ENCODE measurements around the gene EXOC6B.

DNA sequence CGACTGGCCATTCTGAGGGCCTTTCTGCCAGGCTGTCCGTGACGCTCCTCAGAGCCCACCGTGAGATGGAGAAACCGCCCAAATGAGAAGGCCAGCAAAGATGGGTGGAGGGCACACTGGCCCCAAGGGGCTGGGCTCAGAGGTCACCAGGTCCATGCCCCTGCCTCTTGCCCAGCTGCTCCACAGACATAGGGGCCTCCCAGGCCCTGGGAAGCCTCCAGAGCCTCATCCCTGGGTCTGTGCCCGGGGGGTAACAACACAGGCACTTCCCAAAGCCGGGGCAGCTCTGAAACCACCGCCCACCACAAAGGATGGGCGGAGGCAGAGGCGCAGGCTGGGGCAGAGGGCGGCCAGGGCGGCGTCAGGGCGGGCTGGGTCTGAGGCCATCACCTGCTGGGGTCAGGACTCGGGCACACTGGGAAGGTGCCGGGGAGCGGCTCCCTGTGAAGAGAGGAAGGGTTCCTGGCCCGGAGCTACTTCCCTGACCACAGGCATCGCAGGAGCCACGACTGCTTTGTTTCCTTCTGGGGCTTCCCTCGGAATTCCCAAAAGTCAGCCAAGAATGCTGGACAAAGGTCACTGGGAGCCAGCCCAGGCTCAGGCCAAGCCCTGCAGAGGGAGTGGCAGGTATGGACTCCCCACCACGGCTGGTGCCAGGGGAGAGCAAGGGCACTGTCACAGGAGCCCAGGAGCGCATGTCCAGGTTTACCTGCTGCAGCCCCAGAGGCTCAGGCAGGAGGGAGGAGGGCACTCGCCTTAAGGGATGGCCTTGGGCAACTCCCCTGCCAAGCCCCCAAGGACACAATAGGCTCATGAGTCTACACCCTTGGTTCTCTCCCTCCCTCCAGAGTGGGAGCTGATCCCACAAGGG lies 687.6 kb downstream of the EXOC6B start:
- TF ChIP-seq, protein P1, sequence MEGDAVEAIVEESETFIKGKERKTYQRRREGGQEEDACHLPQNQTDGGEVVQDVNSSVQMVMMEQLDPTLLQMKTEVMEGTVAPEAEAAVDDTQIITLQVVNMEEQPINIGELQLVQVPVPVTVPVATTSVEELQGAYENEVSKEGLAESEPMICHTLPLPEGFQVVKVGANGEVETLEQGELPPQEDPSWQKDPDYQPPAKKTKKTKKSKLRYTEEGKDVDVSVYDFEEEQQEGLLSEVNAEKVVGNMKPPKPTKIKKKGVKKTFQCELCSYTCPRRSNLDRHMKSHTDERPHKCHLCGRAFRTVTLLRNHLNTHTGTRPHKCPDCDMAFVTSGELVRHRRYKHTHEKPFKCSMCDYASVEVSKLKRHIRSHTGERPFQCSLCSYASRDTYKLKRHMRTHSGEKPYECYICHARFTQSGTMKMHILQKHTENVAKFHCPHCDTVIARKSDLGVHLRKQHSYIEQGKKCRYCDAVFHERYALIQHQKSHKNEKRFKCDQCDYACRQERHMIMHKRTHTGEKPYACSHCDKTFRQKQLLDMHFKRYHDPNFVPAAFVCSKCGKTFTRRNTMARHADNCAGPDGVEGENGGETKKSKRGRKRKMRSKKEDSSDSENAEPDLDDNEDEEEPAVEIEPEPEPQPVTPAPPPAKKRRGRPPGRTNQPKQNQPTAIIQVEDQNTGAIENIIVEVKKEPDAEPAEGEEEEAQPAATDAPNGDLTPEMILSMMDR (IDR thresholded peaks at IDR 0.05), result no peak
- no peak for TF ChIP-seq POLR2A (IDR thresholded peaks at IDR 0.05)
